ENCODE results near the gene COL1A2.

Gene COL1A2

DNA sequence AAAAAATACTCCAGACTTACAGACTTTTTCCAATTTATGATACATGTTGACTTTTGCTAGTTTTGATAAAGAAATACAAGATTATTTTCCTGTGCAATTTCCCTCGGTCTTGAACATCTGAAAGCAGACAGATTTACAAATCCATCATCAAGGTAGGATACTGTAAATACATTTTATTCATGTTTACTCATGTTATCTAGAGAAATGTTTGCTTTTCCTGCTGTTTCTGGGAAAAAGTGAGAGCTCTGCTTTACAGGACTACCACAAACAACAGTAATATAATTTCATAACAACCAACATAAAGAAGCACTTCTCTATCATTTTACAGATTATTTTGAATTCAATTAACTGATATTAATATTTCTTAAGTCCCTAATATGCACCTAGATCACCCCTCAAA lies 83.2 kb downstream of the COL1A2 start:
- no peaks in the 10 kb centered on the region for H3K36me3 ChIP-seq (ENCODE audit: insufficient read depth, low read length)
- DNase-seq (no peak), ATAC-seq (ENCODE audit: insufficient read depth, low read depth) (no peak)
- no peaks in the 10 kb centered on the region for H3K79me2 ChIP-seq (ENCODE audit: insufficient read depth, low read length)
- H4K20me1 ChIP-seq (ENCODE audit: insufficient read depth, low read length): no peaks in the 10 kb centered on the region
- no peaks in the 10 kb centered on the region for H3K9me3 ChIP-seq (ENCODE audit: insufficient read depth, low read length, severe bottlenecking)
- H3K27ac ChIP-seq (ENCODE audit: low read length): no peak overlapping the region
- TF ChIP-seq EZH2 (IDR thresholded peaks at IDR 0.05; ENCODE audit: borderline replicate concordance, low read depth, low read length, severe bottlenecking): no peak
- TF ChIP-seq, protein P1, sequence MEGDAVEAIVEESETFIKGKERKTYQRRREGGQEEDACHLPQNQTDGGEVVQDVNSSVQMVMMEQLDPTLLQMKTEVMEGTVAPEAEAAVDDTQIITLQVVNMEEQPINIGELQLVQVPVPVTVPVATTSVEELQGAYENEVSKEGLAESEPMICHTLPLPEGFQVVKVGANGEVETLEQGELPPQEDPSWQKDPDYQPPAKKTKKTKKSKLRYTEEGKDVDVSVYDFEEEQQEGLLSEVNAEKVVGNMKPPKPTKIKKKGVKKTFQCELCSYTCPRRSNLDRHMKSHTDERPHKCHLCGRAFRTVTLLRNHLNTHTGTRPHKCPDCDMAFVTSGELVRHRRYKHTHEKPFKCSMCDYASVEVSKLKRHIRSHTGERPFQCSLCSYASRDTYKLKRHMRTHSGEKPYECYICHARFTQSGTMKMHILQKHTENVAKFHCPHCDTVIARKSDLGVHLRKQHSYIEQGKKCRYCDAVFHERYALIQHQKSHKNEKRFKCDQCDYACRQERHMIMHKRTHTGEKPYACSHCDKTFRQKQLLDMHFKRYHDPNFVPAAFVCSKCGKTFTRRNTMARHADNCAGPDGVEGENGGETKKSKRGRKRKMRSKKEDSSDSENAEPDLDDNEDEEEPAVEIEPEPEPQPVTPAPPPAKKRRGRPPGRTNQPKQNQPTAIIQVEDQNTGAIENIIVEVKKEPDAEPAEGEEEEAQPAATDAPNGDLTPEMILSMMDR (IDR thresholded peaks at IDR 0.05; ENCODE audit: borderline replicate concordance, extremely low read depth, low read length, poor library complexity, severe bottlenecking): no peak
- H3K4me3 ChIP-seq (ENCODE audit: low read depth in 1 of 2, low read length in 2 of 2): no peak overlapping the region
- no peak overlapping the region for H2AFZ ChIP-seq (ENCODE audit: low read depth, low read length)
- no peak overlapping the region for H3K4me2 ChIP-seq (ENCODE audit: insufficient read depth, low read length)
- H3K9ac ChIP-seq (ENCODE audit: low read depth, low read length): no peak overlapping the region
- H3K4me1 ChIP-seq (ENCODE audit: insufficient read depth, low read length): no peaks in the 10 kb centered on the region
- H3K27me3 ChIP-seq (ENCODE audit: insufficient read depth, low read length, poor library complexity): peaks cover 21% of the 10 kb centered on the region

DNA sequence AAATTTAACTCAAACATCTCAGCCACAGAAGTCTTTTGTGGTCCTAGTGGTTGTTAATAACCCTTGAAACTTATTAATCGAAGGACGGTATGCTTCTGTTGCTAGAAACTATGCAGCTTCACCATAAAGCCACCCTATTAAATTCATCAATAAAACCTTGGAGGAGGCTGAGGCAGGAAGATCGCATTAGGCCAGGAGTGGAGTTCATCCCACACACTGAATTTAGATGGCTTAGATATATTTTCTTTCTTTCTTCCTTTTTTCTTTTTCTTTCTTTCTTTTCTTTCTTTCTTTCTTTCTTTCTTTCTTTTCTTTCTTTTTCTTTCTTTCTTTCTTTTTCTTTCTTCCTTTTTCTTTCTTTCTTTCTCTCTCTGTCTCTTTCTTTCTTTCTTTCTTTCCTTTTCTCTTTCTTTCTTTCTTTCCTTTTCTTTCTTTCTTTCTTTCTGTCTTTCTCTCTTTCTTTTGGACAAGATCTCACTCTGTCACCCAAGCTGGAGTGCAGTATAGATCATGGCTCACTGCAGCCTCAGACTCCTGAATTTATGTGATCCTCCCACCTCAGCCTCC lies 84.0 kb downstream of the COL1A2 start:
- Histone ChIP-seq H3K36me3 (ENCODE audit: insufficient read depth, low read length) (no peaks in the 10 kb centered on the region), H3K27me3 (ENCODE audit: insufficient read depth, low read length, poor library complexity) (peaks cover 21% of the 10 kb centered on the region), H3K4me1 (ENCODE audit: insufficient read depth, low read length) (no peaks in the 10 kb centered on the region), H3K4me3 (ENCODE audit: low read depth in 1 of 2, low read length in 2 of 2) (no peak overlapping the region), H3K9ac (ENCODE audit: low read depth, low read length) (no peak overlapping the region), H2AFZ (ENCODE audit: low read depth, low read length) (no peak overlapping the region), H4K20me1 (ENCODE audit: insufficient read depth, low read length) (no peaks in the 10 kb centered on the region), H3K4me2 (ENCODE audit: insufficient read depth, low read length) (no peak overlapping the region), H3K9me3 (ENCODE audit: insufficient read depth, low read length, severe bottlenecking) (no peaks in the 10 kb centered on the region), H3K79me2 (ENCODE audit: insufficient read depth, low read length) (no peaks in the 10 kb centered on the region), H3K27ac (ENCODE audit: low read length) (no peak overlapping the region)
- ATAC-seq (ENCODE audit: insufficient read depth, low read depth) (no peak), DNase-seq (no peak)
- TF ChIP-seq, protein P1 (IDR thresholded peaks at IDR 0.05; ENCODE audit: borderline replicate concordance, extremely low read depth, low read length, poor library complexity, severe bottlenecking): no peak
- TF ChIP-seq EZH2 (IDR thresholded peaks at IDR 0.05; ENCODE audit: borderline replicate concordance, low read depth, low read length, severe bottlenecking): no peak
